Tibial nerve (tissue), 3 donors: Measurements from ENCODE around the gene OSBPL10.

Experiments
- CTCF ChIP-seq, 5 experiments: fragments of 200-600 bp in 3 of 5; fragments of 450-650 bp in 2 of 5; sonication (generic) in 3 of 5; IDR thresholded peaks; one replicate each; pipeline ENCODE4 v1.5.1; 2016 to 2019; ENCODE audit warnings: antibody characterized with exemption in 5 of 5, mild to moderate bottlenecking in 3 of 5, moderate library complexity in 2 of 5
- POLR2A ChIP-seq, 2 donors: fragments of 450-650 bp; IDR thresholded peaks; one replicate each; pipeline ENCODE4 v1.6.1; 2017; ENCODE audit warnings: antibody characterized with exemption in 2 of 2, mild to moderate bottlenecking in 2 of 2, moderate library complexity in 2 of 2

- no peak for TF ChIP-seq CTCF (IDR thresholded peaks at IDR 0.05)
- TF ChIP-seq POLR2A (IDR thresholded peaks at IDR 0.05) = no peak
Measured at GRCh38 chr3:31831591-31831990, 149.5 kb downstream of the OSBPL10 start.
